ENCODE data around the gene TMEM235. TPM values are rescaled to one million over a fixed set of nuclear protein-coding genes. Genes with fewer than 3 reads are reported as not detected.
A peak's percentile ranks its signal among the peaks of the same experiment; 100 is the strongest.

The TMEM235 gene
- total and polyA plus RNA-seq, 12 donors = not detected

DNA sequence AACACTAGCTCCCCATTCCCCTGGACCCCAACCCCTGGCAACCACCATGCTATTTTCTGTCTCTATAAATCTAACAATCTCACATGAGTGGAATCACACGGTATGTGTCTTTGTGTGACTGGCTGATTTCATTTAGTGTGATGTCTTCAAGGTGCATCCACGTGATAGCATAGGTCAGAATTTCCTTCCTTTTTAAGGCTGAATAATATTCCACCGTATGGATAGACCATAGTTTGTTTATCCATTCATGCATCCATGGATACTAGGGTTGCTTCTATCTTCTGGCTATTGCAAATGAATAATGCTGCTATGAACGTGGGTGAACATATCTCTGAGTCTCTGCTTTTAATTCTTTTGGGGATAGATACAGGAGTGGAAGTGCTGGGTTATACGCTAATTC is 43.9 kb downstream of the TMEM235 start:
- peaks cover 0 to 24% (median 9%) of the 10 kb centered on the region in 7 donors for H3K27me3 ChIP-seq
- TF ChIP-seq, protein P1, sequence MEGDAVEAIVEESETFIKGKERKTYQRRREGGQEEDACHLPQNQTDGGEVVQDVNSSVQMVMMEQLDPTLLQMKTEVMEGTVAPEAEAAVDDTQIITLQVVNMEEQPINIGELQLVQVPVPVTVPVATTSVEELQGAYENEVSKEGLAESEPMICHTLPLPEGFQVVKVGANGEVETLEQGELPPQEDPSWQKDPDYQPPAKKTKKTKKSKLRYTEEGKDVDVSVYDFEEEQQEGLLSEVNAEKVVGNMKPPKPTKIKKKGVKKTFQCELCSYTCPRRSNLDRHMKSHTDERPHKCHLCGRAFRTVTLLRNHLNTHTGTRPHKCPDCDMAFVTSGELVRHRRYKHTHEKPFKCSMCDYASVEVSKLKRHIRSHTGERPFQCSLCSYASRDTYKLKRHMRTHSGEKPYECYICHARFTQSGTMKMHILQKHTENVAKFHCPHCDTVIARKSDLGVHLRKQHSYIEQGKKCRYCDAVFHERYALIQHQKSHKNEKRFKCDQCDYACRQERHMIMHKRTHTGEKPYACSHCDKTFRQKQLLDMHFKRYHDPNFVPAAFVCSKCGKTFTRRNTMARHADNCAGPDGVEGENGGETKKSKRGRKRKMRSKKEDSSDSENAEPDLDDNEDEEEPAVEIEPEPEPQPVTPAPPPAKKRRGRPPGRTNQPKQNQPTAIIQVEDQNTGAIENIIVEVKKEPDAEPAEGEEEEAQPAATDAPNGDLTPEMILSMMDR (IDR thresholded peaks at IDR 0.05) = no peak
- WGBS, 2 donors = 89 to 94% methylated on average over 5 of the region's 5 CpGs
- no peaks in the 10 kb centered on the region for H3K9me3 ChIP-seq
- no peak overlapping the region for H3K4me3 ChIP-seq
- H3K4me1 ChIP-seq = peaks cover 0 to 16% (median 6%) of the 10 kb centered on the region in 9 donors
- intact Hi-C loops (cut with DNase I) = no loop called here
- ATAC-seq = no peak
- H3K36me3 ChIP-seq = no peaks in the 10 kb centered on the region
- no peak for DNase-seq
- no peak overlapping the region for H3K27ac ChIP-seq

DNA sequence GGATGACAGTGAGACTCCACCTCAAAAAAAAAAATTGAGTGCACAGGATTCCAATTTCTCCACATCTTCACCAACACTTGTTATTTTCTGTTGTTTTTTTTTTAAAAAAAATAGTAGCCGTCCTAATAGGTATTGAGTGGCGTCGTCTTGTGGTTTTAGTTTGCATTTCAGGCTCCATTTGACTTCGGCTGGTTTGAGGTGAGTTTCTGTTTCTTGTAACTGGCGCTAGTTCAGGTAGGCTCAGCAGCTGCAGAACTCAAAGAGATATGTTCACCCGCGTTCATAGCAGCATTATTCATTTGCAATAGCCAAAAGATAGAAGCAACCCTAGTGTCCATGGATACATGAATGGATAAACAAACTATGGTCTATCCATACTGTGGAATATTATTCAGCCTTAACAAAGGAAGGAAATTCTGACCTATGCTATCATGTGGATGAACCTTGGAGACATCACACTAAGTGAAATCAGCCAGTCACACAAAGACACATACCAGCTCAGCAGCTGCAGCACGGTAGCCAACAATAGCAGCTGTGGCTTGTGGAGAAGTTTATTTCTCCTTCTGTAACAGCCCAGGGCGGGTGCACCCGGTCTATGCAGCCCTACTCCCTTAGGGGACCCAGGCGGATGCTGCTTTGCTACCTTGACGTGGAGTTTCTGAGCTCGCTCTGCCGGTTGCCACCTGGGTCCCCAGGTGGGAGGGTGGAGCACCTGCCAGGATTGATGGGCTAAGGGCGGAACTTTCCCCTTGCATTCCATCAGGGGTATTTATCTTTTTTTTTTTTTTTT is 44.9 kb downstream of the TMEM235 start:
- intact Hi-C loops (cut with DNase I) = no loop called here
- Histone ChIP-seq H3K4me3 (no peak overlapping the region), H3K27ac (no peak overlapping the region), H3K36me3 (no peaks in the 10 kb centered on the region), H3K27me3 (peaks cover 0 to 16% (median 5%) of the 10 kb centered on the region in 7 donors), H3K9me3 (no peaks in the 10 kb centered on the region), H3K4me1 (peaks cover 0 to 16% (median 6%) of the 10 kb centered on the region in 9 donors)
- 90 to 91% methylated on average over 15 of the region's 15 CpGs for WGBS, 2 donors
- TF ChIP-seq, protein P1 (IDR thresholded peaks at IDR 0.05) = no peak
- no peak for ATAC-seq
- DNase-seq = no peak

DNA sequence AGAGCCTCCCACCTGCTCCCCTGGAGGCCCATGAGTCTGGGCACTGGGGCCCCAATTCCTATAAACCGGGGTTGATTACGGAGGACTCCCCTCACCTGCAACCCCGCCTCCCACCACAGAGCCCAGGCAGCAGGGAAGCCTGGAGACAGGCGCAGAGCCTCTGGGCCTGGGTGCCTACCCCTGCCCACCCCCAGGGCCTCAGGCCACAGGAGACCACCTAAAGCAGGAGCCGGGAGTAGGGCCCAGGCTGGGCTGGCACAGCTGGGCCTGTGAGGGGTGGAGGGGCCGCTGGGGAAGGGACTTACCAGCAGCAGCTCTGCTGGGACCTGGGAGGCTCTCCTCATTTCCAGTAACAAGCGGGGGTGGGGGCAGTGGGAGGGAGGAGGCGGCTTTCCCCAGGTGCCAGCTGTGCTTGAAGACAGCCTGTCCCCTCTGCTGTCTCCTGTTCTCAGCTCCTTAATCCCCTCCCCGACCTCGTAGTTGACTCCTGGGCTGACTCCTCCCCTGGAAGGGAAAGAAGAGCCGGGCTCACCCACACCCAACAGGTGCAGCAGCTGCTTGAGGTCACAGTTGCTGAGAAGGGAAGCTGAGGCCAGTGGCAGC is 46.8 kb downstream of the TMEM235 start:
- intact Hi-C loops (cut with DNase I) = no loop called here
- peak overlapping the region in 1 of 10 donors; percentile 31 for H3K27ac ChIP-seq
- peaks cover 0 to 4% (median 0%) of the 10 kb centered on the region in 9 donors for H3K4me1 ChIP-seq
- peak in 1 of 8 donors; percentile 21 for ATAC-seq
- WGBS, 2 donors = 80 to 81% methylated on average over 11 of the region's 11 CpGs
- no peaks in the 10 kb centered on the region for H3K36me3 ChIP-seq
- TF ChIP-seq, protein P1 (IDR thresholded peaks at IDR 0.05) = no peak
- H3K9me3 ChIP-seq = no peaks in the 10 kb centered on the region
- no peaks in the 10 kb centered on the region for H3K27me3 ChIP-seq
- DNase-seq = no peak
- H3K4me3 ChIP-seq = no peak overlapping the region

DNA sequence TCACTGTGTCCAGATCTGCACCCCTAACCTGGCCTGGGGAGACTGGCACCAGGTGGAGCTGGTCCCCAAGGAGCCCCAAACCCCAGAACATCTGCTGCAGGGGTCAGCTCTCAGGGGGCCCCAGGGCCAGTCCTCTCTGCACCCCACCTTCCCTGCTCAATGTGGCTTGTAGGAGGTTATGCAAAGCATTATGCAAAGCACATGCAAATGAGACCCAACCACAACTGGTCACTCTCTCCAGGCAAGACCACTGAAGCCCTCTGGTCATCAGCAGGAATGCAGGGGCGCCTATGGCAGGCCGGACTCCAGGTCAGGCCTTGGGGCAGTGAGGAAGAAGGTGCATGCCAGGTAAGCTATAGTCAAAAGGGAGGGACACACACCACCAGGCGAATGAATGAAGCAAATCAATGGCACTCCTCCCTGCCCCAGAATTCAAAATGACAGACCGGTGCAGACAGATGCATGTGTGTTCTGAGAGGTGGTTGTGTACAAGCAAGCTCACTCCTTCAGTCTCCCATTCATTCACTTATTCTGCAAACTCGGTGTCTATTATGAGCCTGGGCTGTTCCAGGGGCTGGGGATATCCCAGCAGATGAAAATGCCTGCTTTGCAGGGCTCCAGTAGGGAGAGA is 48.0 kb downstream of the TMEM235 start:
- intact Hi-C loops (cut with DNase I) = no loop called here
- ATAC-seq = peak in 1 of 8 donors; percentile 18
- Histone ChIP-seq H3K36me3 (no peaks in the 10 kb centered on the region), H3K9me3 (no peaks in the 10 kb centered on the region), H3K4me1 (peaks cover 0 to 4% (median 0%) of the 10 kb centered on the region in 9 donors), H3K4me3 (no peak overlapping the region), H3K27me3 (no peaks in the 10 kb centered on the region), H3K27ac (peak overlapping the region in 1 of 10 donors; percentile 17)
- 96 to 97% methylated on average over 5 of the region's 5 CpGs for WGBS, 2 donors
- no peak for DNase-seq
- TF ChIP-seq, protein P1 (IDR thresholded peaks at IDR 0.05) = no peak
